Activated CD4-positive, alpha-beta T cell treated with anti-CD3 and anti-CD28 coated beads, Interleukin-2, amount 10 ng/mL, durations not matched to agents 7 days and 5 days (primary cell): ENCODE results near the gene TGM5. TPM values are rescaled to one million over a fixed set of nuclear protein-coding genes. Genes with fewer than 3 reads are reported as not detected.
"Not testable (repeated sequence)": the region's sequence is repeated elsewhere in the genome, so short reads cannot be mapped to it uniquely, and the experiment has no call there.

Experiments
- CTCF ChIA-PET: fragments of 350-600 bp; sonication (Branson Sonifier 250); formaldehyde crosslinking; loops from one replicate; lab custom pipeline; 2021; ENCODE audit warnings: antibody characterized with exemption; lab: Charles Lee
- POLR2A ChIA-PET: fragments of 350-600 bp; sonication (Branson Sonifier 250); formaldehyde crosslinking; loops from one replicate; lab custom pipeline; 2021; ENCODE audit warnings: antibody characterized with exemption; lab: Charles Lee
- DNase-seq: peaks from one replicate; pipeline ENCODE4 v3.0.0-alpha.2; 2020
- H3K27ac Mint-ChIP-seq: one replicate; pipeline ENCODE4 v1.8.0; 2021; ENCODE audit warnings: mild to moderate bottlenecking, moderate library complexity, mixed read lengths
- H3K27me3 Mint-ChIP-seq: one replicate; pipeline ENCODE4 v1.8.0; 2021; ENCODE audit warnings: mixed read lengths
- H3K36me3 Mint-ChIP-seq: one replicate; pipeline ENCODE4 v1.8.0; 2021; ENCODE audit warnings: low read depth, mixed read lengths
- H3K4me1 Mint-ChIP-seq: one replicate; pipeline ENCODE4 v1.8.0; 2021; ENCODE audit warnings: mixed read lengths
- H3K4me3 Mint-ChIP-seq: one replicate; pipeline ENCODE4 v1.8.0; 2021; ENCODE audit warnings: mild to moderate bottlenecking, moderate library complexity, mixed read lengths
- H3K9me3 Mint-ChIP-seq: one replicate; pipeline ENCODE4 v1.8.0; 2021; ENCODE audit warnings: mixed read lengths
- total RNA-seq, 2 experiments: library from RNA; stranded (reverse); gene quantifications; one replicate each; pipeline ENCODE4 v1.2.3, GENCODE V29; 2021

The TGM5 gene, protein sequence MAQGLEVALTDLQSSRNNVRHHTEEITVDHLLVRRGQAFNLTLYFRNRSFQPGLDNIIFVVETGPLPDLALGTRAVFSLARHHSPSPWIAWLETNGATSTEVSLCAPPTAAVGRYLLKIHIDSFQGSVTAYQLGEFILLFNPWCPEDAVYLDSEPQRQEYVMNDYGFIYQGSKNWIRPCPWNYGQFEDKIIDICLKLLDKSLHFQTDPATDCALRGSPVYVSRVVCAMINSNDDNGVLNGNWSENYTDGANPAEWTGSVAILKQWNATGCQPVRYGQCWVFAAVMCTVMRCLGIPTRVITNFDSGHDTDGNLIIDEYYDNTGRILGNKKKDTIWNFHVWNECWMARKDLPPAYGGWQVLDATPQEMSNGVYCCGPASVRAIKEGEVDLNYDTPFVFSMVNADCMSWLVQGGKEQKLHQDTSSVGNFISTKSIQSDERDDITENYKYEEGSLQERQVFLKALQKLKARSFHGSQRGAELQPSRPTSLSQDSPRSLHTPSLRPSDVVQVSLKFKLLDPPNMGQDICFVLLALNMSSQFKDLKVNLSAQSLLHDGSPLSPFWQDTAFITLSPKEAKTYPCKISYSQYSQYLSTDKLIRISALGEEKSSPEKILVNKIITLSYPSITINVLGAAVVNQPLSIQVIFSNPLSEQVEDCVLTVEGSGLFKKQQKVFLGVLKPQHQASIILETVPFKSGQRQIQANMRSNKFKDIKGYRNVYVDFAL
- not detected for total RNA-seq

DNA sequence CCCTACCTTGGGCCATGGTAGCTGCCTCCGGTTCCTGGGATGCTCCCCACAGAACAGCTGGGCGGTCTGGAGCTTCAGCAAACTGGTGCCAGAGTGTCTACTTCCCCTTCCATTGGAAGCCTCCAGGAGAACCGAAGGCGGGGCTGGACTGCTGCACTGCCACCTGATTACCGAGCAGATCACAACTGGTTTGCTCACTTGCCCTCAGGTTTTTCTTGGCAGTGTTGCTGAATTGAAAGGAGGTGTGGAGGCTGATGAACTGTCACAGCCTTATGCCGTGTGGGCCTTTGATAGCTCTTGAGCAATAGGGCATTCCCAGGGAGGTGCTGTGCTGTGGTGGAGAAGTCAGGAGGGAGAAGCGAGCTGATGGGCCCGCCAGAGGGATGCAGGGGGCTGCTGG, at the start of gene TGM5:
Gene TGM5 (minus strand): TSS at position 95 of the 400 bp plus-strand sequence. CDS start 79 bp downstream, at position 16.
- Mint-ChIP-seq H3K9me3 (no peaks in the 10 kb centered on the region), H3K27ac (no peak within 1 kb of the TSS), H3K36me3 (no peaks in the 10 kb centered on the region), H3K4me1 (peaks cover 14% of the 10 kb centered on the region), H3K27me3 (peaks cover 28% of the 10 kb centered on the region), H3K4me3 (no peak within 1 kb of the TSS)
- CTCF ChIA-PET = interaction anchor here (0.6 to 3.6 kb wide), 9 partner anchors 10 to 41 kb away, joined by 3 to 32 read pairs (median 4); no protein-coding TSS in a partner anchor
- no peak for DNase-seq
- POLR2A ChIA-PET = no interaction called here

DNA sequence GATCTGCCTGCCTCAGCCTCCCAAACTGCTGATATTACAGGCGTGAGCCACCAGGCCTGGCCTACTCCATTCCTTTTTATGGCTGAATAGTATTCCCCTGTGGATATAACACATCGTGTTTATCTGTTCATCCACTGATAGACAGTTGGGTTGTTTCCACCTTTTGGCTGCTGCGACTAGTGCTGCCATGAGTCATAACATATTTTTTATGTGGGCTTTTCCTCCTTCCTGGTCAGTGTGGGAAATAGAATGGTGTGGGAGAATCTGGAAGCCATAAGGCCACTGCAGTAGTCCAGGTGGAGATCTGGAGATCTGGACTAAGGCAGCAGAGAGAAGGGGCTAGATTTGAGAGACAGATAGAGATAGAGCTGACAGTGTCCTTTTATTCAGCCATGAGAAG, 47.4 kb upstream of the TGM5 start:
- peaks cover 27% of the 10 kb centered on the region for H3K27me3 Mint-ChIP-seq

DNA sequence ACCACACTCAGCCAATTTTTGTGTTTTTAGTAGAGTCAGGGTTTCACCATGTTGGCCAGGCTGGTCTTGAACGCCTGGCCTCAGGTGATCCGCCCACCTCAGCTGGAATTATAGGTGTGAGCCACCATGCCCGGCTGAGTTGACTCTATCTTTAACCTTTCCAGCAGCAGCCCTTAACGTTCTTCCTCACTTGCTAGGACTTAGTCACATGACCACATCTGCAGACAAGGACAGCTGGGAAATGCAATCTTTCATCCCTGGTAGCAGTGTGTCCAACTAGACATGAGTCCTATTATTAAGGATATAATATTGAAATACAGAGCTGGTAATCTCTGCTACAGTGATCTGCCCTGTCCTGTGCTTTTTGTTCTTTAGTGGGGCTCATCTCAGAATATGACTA, 45.6 kb upstream of the TGM5 start:
- POLR2A ChIA-PET = no interaction called here
- CTCF ChIA-PET = interaction anchor here (0.6 to 2.0 kb wide), 4 partner anchors 13 to 86 kb away, joined by 3 to 6 read pairs (median 4); no protein-coding TSS in a partner anchor
- no peak for DNase-seq
- Mint-ChIP-seq H3K4me3 (no peak overlapping the region), H3K9me3 (no peaks in the 10 kb centered on the region), H3K27ac (no peak overlapping the region), H3K27me3 (peaks cover 35% of the 10 kb centered on the region), H3K4me1 (no peaks in the 10 kb centered on the region), H3K36me3 (no peaks in the 10 kb centered on the region)

More for the DNA sequence above, 47.4 kb upstream of the TGM5 start:
- ChIA-PET POLR2A (no interaction called here), CTCF (no interaction called here)
- H3K9me3 Mint-ChIP-seq = no peaks in the 10 kb centered on the region
- H3K4me1 Mint-ChIP-seq = no peaks in the 10 kb centered on the region
- no peaks in the 10 kb centered on the region for H3K36me3 Mint-ChIP-seq
- H3K4me3 Mint-ChIP-seq = no peak overlapping the region
- H3K27ac Mint-ChIP-seq = no peak overlapping the region
- no peak for DNase-seq

DNA sequence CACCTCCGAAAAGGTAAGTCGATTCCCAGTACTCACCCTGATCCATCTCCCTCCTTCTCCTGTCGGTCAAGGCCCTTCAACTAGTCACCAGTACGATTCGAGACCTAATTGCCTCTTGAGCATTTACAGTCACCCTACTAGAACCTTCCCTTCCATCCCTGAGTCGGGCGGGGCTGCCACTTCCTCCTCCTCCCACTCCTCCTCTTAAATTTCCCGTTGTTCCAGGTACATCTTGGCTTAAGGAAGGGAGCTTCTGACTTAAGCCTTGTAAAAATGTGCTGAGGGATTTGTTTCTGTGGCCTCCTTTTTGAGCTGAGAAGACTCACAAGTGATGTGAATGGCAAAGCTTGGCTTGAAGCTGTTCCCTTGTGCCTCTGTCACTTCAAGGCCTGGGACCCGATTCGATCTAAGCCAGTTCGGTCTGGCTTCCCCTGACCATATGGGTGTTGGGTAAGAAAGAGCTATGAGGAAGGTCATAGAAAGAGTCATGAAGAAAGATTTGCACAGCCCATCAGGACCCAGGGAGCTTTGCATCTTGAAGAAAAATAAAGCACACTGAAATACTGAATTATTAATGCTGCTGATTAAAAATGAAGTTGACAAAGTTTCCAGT, 35.6 kb upstream of the TGM5 start, which contains the start of gene TGM7:
Gene TGM7 (minus strand): TSS at position 51 of the 613 bp plus-strand sequence.
- H3K36me3 Mint-ChIP-seq = no peaks in the 10 kb centered on the region
- ChIA-PET POLR2A (no interaction called here), CTCF (interaction anchor here (0.6 to 2.1 kb wide), 2 partner anchors 20 to 24 kb away, joined by 3 to 6 read pairs; no protein-coding TSS in a partner anchor)
- DNase-seq = no peak
- no peak within 1 kb of the TSS for H3K4me3 Mint-ChIP-seq
- H3K9me3 Mint-ChIP-seq = no peaks in the 10 kb centered on the region
- peaks cover 50% of the 10 kb centered on the region for H3K27me3 Mint-ChIP-seq
- H3K27ac Mint-ChIP-seq = no peak within 1 kb of the TSS
- no peaks in the 10 kb centered on the region for H3K4me1 Mint-ChIP-seq

DNA sequence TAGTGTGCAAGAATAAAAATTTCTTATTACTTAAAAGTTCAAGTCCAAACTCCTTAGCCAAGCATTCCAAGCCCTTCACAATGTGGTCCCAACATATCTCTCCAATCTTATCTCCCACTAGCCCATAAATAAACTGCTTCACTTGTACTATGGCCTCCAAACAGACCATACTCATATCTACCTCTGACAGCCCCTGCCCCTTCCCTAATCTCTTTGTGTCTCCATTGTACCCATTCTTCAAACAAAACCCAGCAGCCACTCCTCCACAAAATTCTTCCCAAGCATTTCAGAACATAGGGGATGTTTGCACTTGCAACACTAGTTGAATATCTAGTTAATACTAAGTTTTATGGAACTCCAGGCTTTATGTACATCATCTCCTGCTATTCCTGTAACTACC, 33.2 kb upstream of the TGM5 start:
- H3K9me3 Mint-ChIP-seq = no peaks in the 10 kb centered on the region
- no peak for DNase-seq
- CTCF ChIA-PET = interaction anchor here (0.7 kb wide), 1 partner anchor 13 kb away, joined by 3 read pairs; no protein-coding TSS in a partner anchor

DNA sequence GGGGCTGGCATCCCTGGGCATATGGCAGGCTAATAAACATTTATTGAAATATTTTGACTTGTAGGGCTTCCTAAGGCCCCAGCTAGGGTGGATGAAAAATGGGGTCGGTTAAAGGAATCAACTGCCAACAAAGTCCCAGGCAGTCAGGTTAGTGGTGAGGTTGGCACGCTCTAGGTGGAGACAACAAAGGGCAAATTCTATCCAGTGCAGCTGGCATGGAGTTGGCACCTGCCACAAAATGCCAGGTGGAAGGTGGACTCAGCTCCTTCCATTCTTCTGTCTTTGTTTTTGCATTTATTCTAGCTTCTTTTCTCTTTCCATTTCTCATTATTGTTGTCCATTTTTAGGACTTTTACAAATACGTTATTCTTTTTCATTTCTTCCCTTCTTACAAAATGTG, 32.7 kb upstream of the TGM5 start:
- H3K4me1 Mint-ChIP-seq = no peaks in the 10 kb centered on the region
- no peak for DNase-seq
- H3K4me3 Mint-ChIP-seq = no peak overlapping the region
- H3K27ac Mint-ChIP-seq = no peak overlapping the region
- ChIA-PET POLR2A (no interaction called here), CTCF (interaction anchor here (0.7 kb wide), 2 partner anchors 10 to 13 kb away, joined by 3 to 4 read pairs; no protein-coding TSS in a partner anchor)
- H3K9me3 Mint-ChIP-seq = no peaks in the 10 kb centered on the region
- peaks cover 44% of the 10 kb centered on the region for H3K27me3 Mint-ChIP-seq
- H3K36me3 Mint-ChIP-seq = no peaks in the 10 kb centered on the region

More for the DNA sequence above, 33.2 kb upstream of the TGM5 start:
- POLR2A ChIA-PET = no interaction called here
- peaks cover 42% of the 10 kb centered on the region for H3K27me3 Mint-ChIP-seq
- no peak overlapping the region for H3K27ac Mint-ChIP-seq
- no peaks in the 10 kb centered on the region for H3K36me3 Mint-ChIP-seq
- no peaks in the 10 kb centered on the region for H3K4me1 Mint-ChIP-seq
- no peak overlapping the region for H3K4me3 Mint-ChIP-seq

DNA sequence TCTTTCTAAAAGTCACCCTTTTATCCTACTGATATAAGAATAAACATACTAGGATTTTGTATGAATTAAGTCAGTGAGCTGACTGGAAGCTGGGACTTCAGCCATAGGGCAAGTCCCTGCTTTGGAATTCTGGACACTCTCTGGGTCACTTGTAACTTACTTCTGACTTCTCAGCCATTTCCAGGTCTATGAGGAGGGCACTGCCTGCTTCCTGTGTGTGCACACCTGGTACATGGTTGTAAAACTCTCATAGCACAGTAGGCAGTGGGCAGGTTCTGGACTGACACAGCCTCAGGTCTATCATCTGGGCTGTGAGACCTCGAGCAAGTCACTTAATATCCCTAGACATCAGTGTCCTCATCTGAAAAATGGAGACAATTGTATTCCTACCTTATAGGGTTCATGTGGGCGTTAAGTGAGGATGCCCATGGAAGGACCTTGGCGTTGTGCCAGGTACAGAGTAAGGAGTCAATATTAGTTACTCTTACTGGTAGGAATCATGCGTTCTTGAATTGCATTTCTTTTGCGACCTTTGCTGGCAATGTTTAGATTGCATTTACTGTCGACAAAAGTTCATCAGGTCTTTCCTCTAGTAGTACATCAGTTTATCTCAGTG, 27.5 kb upstream of the TGM5 start:
- H3K27me3 Mint-ChIP-seq = peaks cover 53% of the 10 kb centered on the region
- H3K36me3 Mint-ChIP-seq = no peaks in the 10 kb centered on the region
- H3K4me1 Mint-ChIP-seq = no peaks in the 10 kb centered on the region
- no peak overlapping the region for H3K4me3 Mint-ChIP-seq
- CTCF ChIA-PET = no interaction called here
- H3K27ac Mint-ChIP-seq = no peak overlapping the region
- no peaks in the 10 kb centered on the region for H3K9me3 Mint-ChIP-seq
- no peak for DNase-seq
- POLR2A ChIA-PET = no interaction called here

DNA sequence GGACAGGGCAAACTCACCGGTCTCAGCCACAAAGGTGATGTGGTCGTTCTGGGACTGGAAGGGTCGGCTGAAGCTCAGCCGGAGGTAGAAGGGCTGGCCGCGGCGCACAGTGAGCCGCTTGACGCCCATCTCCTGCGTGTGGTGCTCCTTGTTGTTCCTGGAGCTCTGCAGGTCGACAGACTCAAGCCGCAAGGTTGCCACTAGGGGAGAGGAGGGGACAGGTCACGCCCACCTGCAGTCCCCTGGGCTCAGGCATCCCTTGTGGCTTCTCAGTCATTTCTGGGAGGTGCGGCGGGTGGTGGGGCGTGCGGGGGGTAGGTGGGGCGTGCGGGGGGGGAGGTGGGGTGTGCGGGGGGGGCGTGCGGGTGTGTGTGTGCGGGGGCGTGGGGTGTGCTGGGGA, 26.7 kb upstream of the TGM5 start:
- ChIA-PET POLR2A (no interaction called here), CTCF (no interaction called here)
- no peak overlapping the region for H3K4me3 Mint-ChIP-seq

DNA sequence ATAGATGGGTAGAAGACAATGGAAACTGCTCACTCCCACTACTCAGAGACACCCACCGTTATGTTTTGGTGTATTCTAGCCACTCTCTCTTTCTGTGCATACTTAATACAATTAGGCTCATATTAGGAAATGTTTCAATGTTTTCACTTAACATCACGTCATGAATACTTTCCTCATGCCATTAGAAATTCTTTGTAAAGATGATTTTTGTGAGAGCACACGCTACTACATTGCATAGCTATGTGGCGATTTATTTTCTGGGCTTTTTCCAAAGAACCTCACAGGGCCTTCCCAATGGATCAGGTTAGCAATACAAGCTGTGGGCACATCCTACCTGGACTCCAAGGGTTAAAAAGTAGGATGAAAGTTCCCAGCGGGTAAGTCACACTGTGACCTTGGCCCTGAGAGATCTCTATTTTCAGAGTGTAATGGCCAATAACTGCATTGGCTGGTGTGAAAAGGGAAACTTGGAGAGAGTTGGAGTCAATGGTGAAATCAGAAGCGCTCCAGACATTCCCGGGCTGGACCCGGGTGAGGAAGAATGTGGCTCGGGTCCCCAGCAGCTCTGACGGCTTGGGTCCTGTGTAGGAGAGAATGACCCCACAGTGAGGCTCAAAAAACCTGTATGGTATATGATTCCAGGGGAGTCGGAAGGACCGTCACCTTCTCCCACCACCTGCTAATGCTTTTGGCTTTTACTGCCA, 25.8 kb upstream of the TGM5 start:
- Mint-ChIP-seq H3K4me1 (no peaks in the 10 kb centered on the region), H3K27ac (no peak overlapping the region), H3K27me3 (peaks cover 51% of the 10 kb centered on the region), H3K36me3 (no peaks in the 10 kb centered on the region), H3K9me3 (no peaks in the 10 kb centered on the region), H3K4me3 (no peak overlapping the region)
- CTCF ChIA-PET = no interaction called here
- no peak for DNase-seq
- POLR2A ChIA-PET = no interaction called here

More for the DNA sequence above, 26.7 kb upstream of the TGM5 start:
- Mint-ChIP-seq H3K27me3 (peaks cover 48% of the 10 kb centered on the region), H3K9me3 (no peaks in the 10 kb centered on the region), H3K27ac (no peak overlapping the region), H3K36me3 (no peaks in the 10 kb centered on the region), H3K4me1 (no peaks in the 10 kb centered on the region)
- no peak for DNase-seq

DNA sequence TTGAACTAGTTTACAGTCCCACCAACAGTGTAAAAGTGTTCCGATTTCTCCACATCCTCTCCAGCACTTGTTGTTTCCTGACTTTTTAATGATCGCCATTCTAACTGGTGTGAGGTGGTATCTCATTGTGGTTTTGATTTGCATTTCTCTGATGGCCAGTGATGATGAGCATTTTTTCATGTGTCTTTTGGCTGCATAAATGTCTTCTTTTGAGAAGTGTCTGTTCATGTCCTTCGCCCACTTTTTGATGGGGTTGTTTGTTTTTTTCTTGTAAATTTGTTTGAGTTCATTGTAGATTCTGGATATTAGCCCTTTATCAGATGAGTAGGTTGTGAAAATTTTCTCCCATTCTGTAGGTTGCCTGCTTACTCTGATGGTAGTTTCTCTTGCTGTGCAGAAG, 22.9 kb upstream of the TGM5 start:
- H3K4me3 Mint-ChIP-seq, H3K27ac Mint-ChIP-seq, DNase-seq, H3K4me1 Mint-ChIP-seq, H3K9me3 Mint-ChIP-seq, CTCF ChIA-PET, H3K36me3 Mint-ChIP-seq, POLR2A ChIA-PET: not testable (repeated sequence)
- H3K27me3 Mint-ChIP-seq = peaks cover 42% of the 10 kb centered on the region

- peaks cover 11% of the 10 kb centered on the region for H3K4me1 Mint-ChIP-seq
- H3K4me3 Mint-ChIP-seq = no peak overlapping the region
- peaks cover 23% of the 10 kb centered on the region for H3K27me3 Mint-ChIP-seq
- no peaks in the 10 kb centered on the region for H3K36me3 Mint-ChIP-seq
- H3K27ac Mint-ChIP-seq = no peak overlapping the region
- ChIA-PET CTCF (interaction anchor here (4.2 kb wide), 1 partner anchor 62 kb away, joined by 51 read pairs; no protein-coding TSS in a partner anchor), POLR2A (no interaction called here)
- no peak for DNase-seq
- no peaks in the 10 kb centered on the region for H3K9me3 Mint-ChIP-seq
Observed at GRCh38 chr15:43287254-43287653, 20.5 kb upstream of the TGM5 start.

DNA sequence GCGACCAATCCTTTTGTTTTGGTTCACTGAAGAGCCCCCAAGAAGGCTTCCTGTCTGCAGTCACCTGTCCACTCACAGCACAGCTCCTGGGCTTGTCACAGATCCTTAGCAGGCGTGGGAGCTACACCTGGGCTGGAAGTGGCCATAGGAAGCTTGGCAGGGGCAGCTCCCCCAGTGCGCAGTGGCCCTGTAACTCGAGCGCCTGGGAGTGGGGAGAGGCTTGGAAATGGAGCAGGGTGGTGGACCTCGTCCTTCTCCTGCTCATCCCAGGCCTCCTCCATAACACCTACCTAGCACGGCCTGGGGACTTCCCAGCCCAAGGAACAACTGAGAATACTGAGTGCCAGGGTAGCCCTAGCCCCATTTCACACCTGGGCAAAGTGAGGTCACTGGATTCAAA, 19.3 kb upstream of the TGM5 start:
- Mint-ChIP-seq H3K27ac (no peak overlapping the region), H3K4me1 (peaks cover 11% of the 10 kb centered on the region), H3K36me3 (no peaks in the 10 kb centered on the region), H3K27me3 (peaks cover 14% of the 10 kb centered on the region), H3K4me3 (no peak overlapping the region), H3K9me3 (no peaks in the 10 kb centered on the region)
- DNase-seq = no peak
- ChIA-PET CTCF (interaction anchor here (0.9 to 4.2 kb wide), 24 partner anchors 9 to 105 kb away, joined by 3 to 51 read pairs (median 5); partner anchors contain the start of gene TGM5), POLR2A (no interaction called here)
